MM.1S (cell line): ENCODE data around the gene PTPRN2.
"Not testable (repeated sequence)": the region's sequence is repeated elsewhere in the genome, so short reads cannot be mapped to it uniquely, and the experiment has no call there.

ENCODE experiments used
- DNase-seq: peaks from one replicate; pipeline ENCODE4 v3.0.0-alpha.2; 2015
- H2AFZ ChIP-seq: fragments of 300-600 bp; sonication (generic); 2 replicates; pipeline ENCODE4 v1.6.0; 2016; ENCODE audit warnings: antibody characterized with exemption, low read length
- H3F3A ChIP-seq: fragments of 300-600 bp; sonication (generic); 2 replicates; pipeline ENCODE4 v1.6.1; 2016; ENCODE audit warnings: mild to moderate bottlenecking, antibody characterized with exemption, low read length, moderate library complexity, mixed read lengths; ENCODE audit not compliant: insufficient read depth
- H3K27ac ChIP-seq: fragments of 300-600 bp; sonication (generic); 2 replicates; pipeline ENCODE4 v1.5.1; 2016; ENCODE audit warnings: mild to moderate bottlenecking, low read length
- H3K27me3 ChIP-seq: fragments of 300-600 bp; sonication (generic); replicated peaks from 2 replicates; pipeline ENCODE4 v1.6.0; 2016; ENCODE audit warnings: low read length; ENCODE audit not compliant: insufficient read depth
- H3K36me3 ChIP-seq: fragments of 300-600 bp; sonication (generic); replicated peaks from 2 replicates; pipeline ENCODE4 v1.6.1; 2016; ENCODE audit warnings: mild to moderate bottlenecking, low read length, mixed read lengths; ENCODE audit not compliant: insufficient read depth
- H3K4me1 ChIP-seq: fragments of 300-600 bp; sonication (generic); 2 replicates; pipeline ENCODE4 v1.6.1; 2016; ENCODE audit warnings: low read length, mixed read lengths
- H3K4me2 ChIP-seq: fragments of 300-600 bp; sonication (generic); 2 replicates; pipeline ENCODE4 v1.6.0; 2016; ENCODE audit warnings: low read depth, low read length
- H3K4me3 ChIP-seq: fragments of 300-600 bp; sonication (generic); 2 replicates; pipeline ENCODE4 v1.5.1; 2016; ENCODE audit warnings: low read length, mixed read lengths
- H3K79me2 ChIP-seq: fragments of 300-600 bp; sonication (generic); 2 replicates; pipeline ENCODE4 v1.6.1; 2016; ENCODE audit warnings: mixed run types, low read length, mixed read lengths
- H3K9ac ChIP-seq: fragments of 300-600 bp; sonication (generic); 2 replicates; pipeline ENCODE4 v1.6.1; 2016; ENCODE audit warnings: low read length, mixed read lengths
- H3K9me2 ChIP-seq: fragments of 300-600 bp; sonication (generic); replicated peaks from 2 replicates; pipeline ENCODE4 v1.6.1; 2016; ENCODE audit warnings: mild to moderate bottlenecking, low read length, mixed read lengths; ENCODE audit not compliant: insufficient read depth
- H3K9me3 ChIP-seq: fragments of 300-600 bp; sonication (generic); replicated peaks from 2 replicates; pipeline ENCODE4 v1.6.1; 2016; ENCODE audit warnings: mild to moderate bottlenecking, low read length, mixed read lengths; ENCODE audit not compliant: insufficient read depth
- H4K20me1 ChIP-seq: fragments of 300-600 bp; sonication (generic); 2 replicates; pipeline ENCODE4 v1.6.1; 2016; ENCODE audit warnings: mild to moderate bottlenecking, low read length, moderate library complexity, mixed read lengths; ENCODE audit not compliant: insufficient read depth
- CTCF ChIP-seq: fragments of 300-600 bp; sonication (generic); IDR thresholded peaks from 2 replicates; pipeline ENCODE4 v1.5.1; 2016; ENCODE audit warnings: antibody characterized with exemption, low read length, mixed read lengths
- EZH2 ChIP-seq: fragments of 300-600 bp; sonication (generic); optimal IDR thresholded peaks from 2 replicates; pipeline ENCODE3; 2017; ENCODE audit warnings: low read depth, mild to moderate bottlenecking, antibody characterized with exemption, low read length, mixed read lengths
- EZH2phosphoT487 ChIP-seq: fragments of 300-600 bp; sonication (generic); IDR thresholded peaks from 2 replicates; pipeline ENCODE4 v1.6.1; 2018; ENCODE audit warnings: antibody characterized with exemption, low read length

PTPRN2 gene

GRCh38 chr7:158458096-158458495, 129.5 kb downstream of the PTPRN2 start:
- H3K9ac ChIP-seq, result no peak overlapping the region
- H3K4me2 ChIP-seq, result no peak overlapping the region
- H3K79me2 ChIP-seq, result no peaks in the 10 kb centered on the region
- no peaks in the 10 kb centered on the region for H4K20me1 ChIP-seq
- no peaks in the 10 kb centered on the region for H3K36me3 ChIP-seq
- no peak overlapping the region for H3K4me3 ChIP-seq
- H3K9me3 ChIP-seq, result no peaks in the 10 kb centered on the region
- H3K27ac ChIP-seq, result no peak overlapping the region
- no peak for DNase-seq
- H3K27me3 ChIP-seq, result peaks cover 66% of the 10 kb centered on the region
- TF ChIP-seq EZH2, result no peak
- no peak for TF ChIP-seq EZH2phosphoT487
- no peak for TF ChIP-seq CTCF
- H2AFZ ChIP-seq, result no peak overlapping the region
- no peaks in the 10 kb centered on the region for H3K4me1 ChIP-seq
- no peaks in the 10 kb centered on the region for H3K9me2 ChIP-seq
- no peaks in the 10 kb centered on the region for H3F3A ChIP-seq

DNA sequence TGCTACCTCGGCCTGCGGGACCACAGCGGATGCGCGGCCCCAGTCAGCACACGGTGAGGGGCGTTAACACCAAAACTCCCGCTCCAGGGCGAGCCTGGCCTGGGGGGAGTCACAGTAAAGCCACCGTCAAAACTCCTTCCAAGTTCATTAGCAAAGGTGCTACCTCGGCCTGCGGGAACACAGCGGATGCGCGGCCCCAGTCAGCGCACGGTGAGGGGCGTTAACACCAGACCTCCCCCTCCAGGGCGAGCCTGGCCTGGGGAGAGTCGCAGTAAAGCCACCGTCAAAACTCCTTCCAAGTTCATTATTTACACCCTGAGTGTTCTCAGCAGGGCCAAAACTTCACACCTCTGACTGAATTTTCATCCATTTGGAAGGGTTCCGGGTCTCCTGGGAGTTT, 130.0 kb downstream of the PTPRN2 start:
- H3K36me3 ChIP-seq, H3K9ac ChIP-seq, DNase-seq, H3K4me2 ChIP-seq, H3K27ac ChIP-seq, H3K4me3 ChIP-seq, H3K4me1 ChIP-seq, H3F3A ChIP-seq, H4K20me1 ChIP-seq, H3K79me2 ChIP-seq, H3K9me3 ChIP-seq, H2AFZ ChIP-seq, H3K9me2 ChIP-seq: not testable (repeated sequence)
- H3K27me3 ChIP-seq, result peaks cover 68% of the 10 kb centered on the region

DNA sequence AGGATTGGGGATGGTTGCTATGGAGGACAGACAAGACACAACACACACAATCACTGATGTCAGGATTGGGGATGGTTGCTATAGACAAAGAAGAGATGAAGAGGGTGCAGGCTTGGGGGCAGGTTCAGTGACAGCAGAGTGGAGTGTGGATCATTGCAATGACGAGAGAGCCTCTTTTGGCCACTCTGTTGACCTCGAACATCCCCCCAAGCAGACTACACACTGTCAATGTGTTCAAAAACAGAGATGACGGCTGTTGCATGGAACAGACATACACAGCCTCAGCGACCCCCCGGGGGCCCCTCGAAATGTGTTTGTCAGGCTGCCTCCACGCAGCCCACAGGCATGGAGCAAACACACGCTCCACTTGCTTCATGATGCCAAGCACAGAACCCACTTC, 133.0 kb downstream of the PTPRN2 start:
- H3K27me3 ChIP-seq, result peaks cover 76% of the 10 kb centered on the region
- no peak overlapping the region for H2AFZ ChIP-seq

GRCh38 chr7:158453663-158454062, 134.0 kb downstream of the PTPRN2 start:
- no peak for DNase-seq
- Histone ChIP-seq H3K4me2 (no peak overlapping the region), H4K20me1 (no peaks in the 10 kb centered on the region)

More for the DNA sequence above, 133.0 kb downstream of the PTPRN2 start:
- Histone ChIP-seq H3F3A (no peaks in the 10 kb centered on the region), H3K9me2 (no peaks in the 10 kb centered on the region), H3K79me2 (no peaks in the 10 kb centered on the region), H3K9ac (no peak overlapping the region), H3K4me1 (no peaks in the 10 kb centered on the region), H3K4me3 (no peak overlapping the region), H3K27ac (no peak overlapping the region), H4K20me1 (no peaks in the 10 kb centered on the region), H3K4me2 (no peak overlapping the region), H3K36me3 (no peaks in the 10 kb centered on the region), H3K9me3 (no peaks in the 10 kb centered on the region)
- no peak for TF ChIP-seq EZH2
- no peak for TF ChIP-seq EZH2phosphoT487
- no peak for TF ChIP-seq CTCF
- no peak for DNase-seq

More at GRCh38 chr7:158453663-158454062, 134.0 kb downstream of the PTPRN2 start:
- no peak for TF ChIP-seq EZH2
- no peak for TF ChIP-seq CTCF
- no peak for TF ChIP-seq EZH2phosphoT487
- no peaks in the 10 kb centered on the region for H3K9me2 ChIP-seq
- no peak overlapping the region for H3K27ac ChIP-seq
- H3F3A ChIP-seq, result no peaks in the 10 kb centered on the region
- peaks cover 76% of the 10 kb centered on the region for H3K27me3 ChIP-seq
- no peaks in the 10 kb centered on the region for H3K79me2 ChIP-seq
- no peaks in the 10 kb centered on the region for H3K9me3 ChIP-seq
- no peaks in the 10 kb centered on the region for H3K4me1 ChIP-seq
- no peak overlapping the region for H2AFZ ChIP-seq
- no peak overlapping the region for H3K4me3 ChIP-seq
- H3K36me3 ChIP-seq, result no peaks in the 10 kb centered on the region
- no peak overlapping the region for H3K9ac ChIP-seq
